HL-60 (cell line): ENCODE results near the gene TBX2.

Source experiments
- DNase-seq, 2 experiments: peaks; one replicate each; pipeline ENCODE4 v3.0.0-alpha.2; 2010 to 2020; ENCODE audit warnings: low read depth in 1 of 2, low spot score in 1 of 2
- H3K27ac ChIP-seq: fragments of 250-450 bp; sonication (Bioruptor Pico); replicated peaks from 2 replicates; pipeline ENCODE4 v1.5.1; 2020; ENCODE audit warnings: mild to moderate bottlenecking, moderate library complexity
- H3K27me3 ChIP-seq: fragments of 250-450 bp; sonication (Bioruptor Pico); 2 replicates; pipeline ENCODE4 v1.5.1; 2021; ENCODE audit warnings: mild to moderate bottlenecking, moderate library complexity; ENCODE audit not compliant: insufficient read depth, poor library complexity, severe bottlenecking
- H3K4me3 ChIP-seq: replicated peaks from 2 replicates; pipeline ENCODE4 v1.5.1; 2011; ENCODE audit warnings: mild to moderate bottlenecking, control low read depth, low read length; ENCODE audit not compliant: insufficient read depth
- GABPA ChIP-seq: IDR thresholded peaks from 2 replicates; pipeline ENCODE4 v1.6.1; 2012; ENCODE audit warnings: low read depth
- POLR2AphosphoS5 ChIP-seq: IDR thresholded peaks from 2 replicates; pipeline ENCODE4 v1.6.1; 2012; ENCODE audit warnings: low read depth
- REST ChIP-seq: IDR thresholded peaks from 2 replicates; pipeline ENCODE4 v1.6.1; 2012; ENCODE audit warnings: low read depth; ENCODE audit not compliant: insufficient replicate concordance
- SPI1 ChIP-seq: IDR thresholded peaks from 2 replicates; pipeline ENCODE4 v1.6.1; 2012; ENCODE audit warnings: low read depth, mild to moderate bottlenecking, borderline replicate concordance
- TF ChIP-seq, protein P1 (sequence below): IDR thresholded peaks from one replicate; pipeline ENCODE4 v1.5.1; 2011; ENCODE audit warnings: low read length, control low read depth, inconsistent platforms; ENCODE audit not compliant: insufficient read depth

TBX2 gene

GRCh38 chr17:61371606-61372005 is 28.0 kb upstream of the TBX2 start:
- Histone ChIP-seq H3K27ac (no peak overlapping the region), H3K4me3 (no peak overlapping the region), H3K27me3 (no peaks in the 10 kb centered on the region)
- DNase-seq = no peak
- no peak for TF ChIP-seq REST
- TF ChIP-seq, protein P1, sequence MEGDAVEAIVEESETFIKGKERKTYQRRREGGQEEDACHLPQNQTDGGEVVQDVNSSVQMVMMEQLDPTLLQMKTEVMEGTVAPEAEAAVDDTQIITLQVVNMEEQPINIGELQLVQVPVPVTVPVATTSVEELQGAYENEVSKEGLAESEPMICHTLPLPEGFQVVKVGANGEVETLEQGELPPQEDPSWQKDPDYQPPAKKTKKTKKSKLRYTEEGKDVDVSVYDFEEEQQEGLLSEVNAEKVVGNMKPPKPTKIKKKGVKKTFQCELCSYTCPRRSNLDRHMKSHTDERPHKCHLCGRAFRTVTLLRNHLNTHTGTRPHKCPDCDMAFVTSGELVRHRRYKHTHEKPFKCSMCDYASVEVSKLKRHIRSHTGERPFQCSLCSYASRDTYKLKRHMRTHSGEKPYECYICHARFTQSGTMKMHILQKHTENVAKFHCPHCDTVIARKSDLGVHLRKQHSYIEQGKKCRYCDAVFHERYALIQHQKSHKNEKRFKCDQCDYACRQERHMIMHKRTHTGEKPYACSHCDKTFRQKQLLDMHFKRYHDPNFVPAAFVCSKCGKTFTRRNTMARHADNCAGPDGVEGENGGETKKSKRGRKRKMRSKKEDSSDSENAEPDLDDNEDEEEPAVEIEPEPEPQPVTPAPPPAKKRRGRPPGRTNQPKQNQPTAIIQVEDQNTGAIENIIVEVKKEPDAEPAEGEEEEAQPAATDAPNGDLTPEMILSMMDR = no peak
- TF ChIP-seq SPI1 = no peak
- TF ChIP-seq GABPA = no peak
- TF ChIP-seq POLR2AphosphoS5 = no peak

DNA sequence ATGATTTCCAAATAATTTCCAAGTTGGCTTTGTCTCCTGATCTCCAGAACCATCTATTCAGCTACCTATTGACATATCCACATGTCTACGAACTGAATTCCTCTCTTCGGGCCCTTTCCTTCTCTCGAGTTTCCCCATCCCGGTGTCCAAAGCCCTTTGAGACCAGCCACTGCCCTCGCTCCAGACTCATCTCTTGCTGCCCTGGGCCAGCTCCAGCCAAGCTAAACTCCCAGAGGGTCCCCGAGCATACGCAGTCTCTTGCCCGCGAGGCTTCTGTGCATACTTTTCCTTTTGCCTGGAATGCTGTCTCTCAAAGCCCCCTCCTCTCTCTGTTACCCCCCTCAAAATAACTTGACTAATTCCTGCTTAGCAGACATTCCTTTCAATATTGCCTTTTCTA is 27.2 kb upstream of the TBX2 start:
- no peak overlapping the region for H3K27ac ChIP-seq
- DNase-seq = no peak
- no peak overlapping the region for H3K4me3 ChIP-seq
- H3K27me3 ChIP-seq = no peaks in the 10 kb centered on the region
- TF ChIP-seq SPI1 (no peak), REST (no peak), GABPA (no peak), POLR2AphosphoS5 (no peak)
- TF ChIP-seq, protein P1 = no peak

GRCh38 chr17:61376931-61377838 is 22.5 kb upstream of the TBX2 start:
- Histone ChIP-seq H3K27me3 (no peaks in the 10 kb centered on the region), H3K27ac (no peak overlapping the region), H3K4me3 (no peak overlapping the region)
- DNase-seq = no peak
- TF ChIP-seq POLR2AphosphoS5 (no peak), GABPA (no peak), SPI1 (no peak), REST (no peak)
- TF ChIP-seq, protein P1 = no peak
